Measurements from ENCODE around the gene OSBPL1A.
"Not testable (repeated sequence)": the region's sequence is repeated elsewhere in the genome, so short reads cannot be mapped to it uniquely, and the experiment has no call there.

The OSBPL1A gene

GRCh38 chr18:24173997-24174396 is 223.6 kb downstream of the OSBPL1A start:
- DNase-seq = no peak

GRCh38 chr18:24170360-24170759 is 227.3 kb downstream of the OSBPL1A start:
- DNase-seq = no peak

GRCh38 chr18:24168496-24168895 is 229.1 kb downstream of the OSBPL1A start:
- no peak for DNase-seq

DNA sequence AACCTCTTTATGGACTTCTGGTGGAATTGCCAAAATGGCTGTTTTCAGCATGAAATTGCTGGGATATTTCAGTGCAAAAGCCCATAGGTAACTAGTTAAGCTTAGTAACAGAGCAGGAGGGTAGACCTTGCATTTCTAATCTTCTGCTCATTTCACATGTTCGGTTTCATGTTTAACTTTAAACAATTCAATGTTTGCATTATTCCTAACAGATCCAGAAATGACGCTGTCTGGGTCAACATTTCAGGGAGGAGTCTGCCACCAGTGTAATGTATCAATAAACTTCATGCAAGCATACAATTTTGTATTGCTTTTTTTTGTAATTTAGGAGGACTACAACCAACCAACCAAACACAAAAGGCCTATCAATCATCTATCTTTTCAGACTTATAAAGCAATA is 236.3 kb downstream of the OSBPL1A start:
- no peak for DNase-seq

- DNase-seq = no peak
Observed at GRCh38 chr18:24160086-24160485, 237.5 kb downstream of the OSBPL1A start.

- DNase-seq = no peak
Observed at GRCh38 chr18:24157855-24158254, 239.8 kb downstream of the OSBPL1A start.

- DNase-seq = no peak
Observed at GRCh38 chr18:24153397-24153796, 244.2 kb downstream of the OSBPL1A start.

GRCh38 chr18:24149591-24149990 is 248.0 kb downstream of the OSBPL1A start:
- DNase-seq = not testable (repeated sequence)

GRCh38 chr18:24142376-24142775 is 255.2 kb downstream of the OSBPL1A start:
- no peak for DNase-seq

DNA sequence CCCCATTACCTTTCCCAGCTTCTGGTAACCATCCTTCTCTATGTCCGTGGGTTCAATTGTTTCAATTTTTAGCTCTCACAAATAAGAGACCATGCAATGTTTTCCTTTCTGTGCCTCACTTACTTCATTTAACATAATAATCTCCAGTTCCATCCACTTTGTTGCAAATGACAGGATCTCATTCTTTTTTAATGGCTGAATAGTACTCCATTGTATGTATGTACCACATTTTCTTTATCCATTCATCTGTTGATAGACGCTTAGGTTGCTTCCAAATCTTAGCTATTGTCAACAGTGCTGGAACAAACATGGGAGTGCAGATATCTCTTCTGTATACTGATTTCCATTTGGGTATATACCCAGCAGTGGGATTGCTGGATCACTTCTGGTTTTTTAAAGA is 256.9 kb downstream of the OSBPL1A start:
- DNase-seq = no peak

GRCh38 chr18:24138789-24139616 is 258.6 kb downstream of the OSBPL1A start, which contains the start of gene CABYR:
Gene CABYR (plus strand): TSS chr18:24139062. CDS start chr18:24143115, 4,053 bp downstream.
- DNase-seq = peak; percentile 80

- no peak for DNase-seq
Observed at GRCh38 chr18:24138409-24138788, 259.2 kb downstream of the OSBPL1A start.

DNA sequence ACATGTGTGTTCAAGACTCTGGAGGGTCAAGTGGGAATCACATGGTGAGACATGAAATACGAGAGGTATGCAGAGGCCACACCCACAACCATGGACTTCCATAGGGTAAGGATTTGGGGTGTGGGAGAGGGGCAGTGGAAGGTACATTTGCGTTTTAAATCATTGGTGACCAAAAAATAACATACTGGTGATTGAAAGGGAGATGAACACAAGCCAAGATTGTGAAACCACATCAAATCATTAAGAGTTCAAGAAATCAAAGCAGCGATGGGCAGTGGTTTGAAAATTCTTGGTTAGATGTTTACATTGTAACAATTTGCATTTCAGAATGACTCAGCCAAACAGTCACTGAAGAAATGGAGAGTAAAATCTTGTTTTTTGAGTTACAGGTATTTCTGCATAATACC is 260.7 kb downstream of the OSBPL1A start:
- no peak for DNase-seq

GRCh38 chr18:24130494-24130893 is 267.1 kb downstream of the OSBPL1A start:
- no peak for DNase-seq

- DNase-seq = no peak
Observed at GRCh38 chr18:24128700-24129099, 268.9 kb downstream of the OSBPL1A start.

DNA sequence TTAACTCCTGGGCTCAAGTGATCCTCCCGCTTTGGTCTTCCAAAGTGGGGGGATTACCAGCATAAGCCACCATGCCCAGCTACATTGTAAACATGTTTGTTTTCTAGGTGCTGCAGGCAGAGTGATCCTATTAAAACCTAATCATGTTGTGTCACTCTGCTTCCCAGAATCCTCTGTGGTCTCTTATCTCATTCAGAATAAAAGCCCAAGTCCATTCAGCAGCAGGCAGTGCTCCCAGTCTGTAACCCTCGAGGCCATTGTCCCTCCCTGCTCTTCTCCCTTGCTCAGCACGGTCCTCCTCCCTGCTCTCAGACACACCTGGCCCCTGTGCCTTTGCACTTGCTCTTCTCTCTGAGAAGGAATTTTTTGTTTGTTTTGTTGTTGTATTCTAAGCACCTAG is 269.9 kb downstream of the OSBPL1A start:
- DNase-seq = no peak

- no peak for DNase-seq
Observed at GRCh38 chr18:24126155-24126961, 271.3 kb downstream of the OSBPL1A start.

DNA sequence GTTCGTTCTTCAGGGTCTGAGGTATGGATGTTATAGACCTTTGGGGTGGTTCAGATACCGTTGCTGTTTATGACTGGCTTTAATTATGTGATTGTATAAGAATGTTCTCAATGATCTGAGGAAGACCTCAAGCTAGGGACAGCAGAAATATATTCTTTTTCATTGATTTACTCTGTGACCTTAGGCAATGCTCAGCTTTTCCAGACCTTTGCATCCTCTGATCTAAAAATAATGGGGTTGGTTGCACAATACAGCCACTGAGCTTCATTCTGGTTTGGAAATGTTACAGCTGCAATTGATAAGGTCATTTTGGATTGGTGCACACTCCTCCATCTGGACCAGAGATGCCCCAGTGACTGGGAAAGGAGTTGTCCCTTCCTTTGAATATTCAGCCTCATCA is 276.0 kb downstream of the OSBPL1A start:
- no peak for DNase-seq

GRCh38 chr18:24120676-24121075 is 276.9 kb downstream of the OSBPL1A start:
- no peak for DNase-seq

- DNase-seq = peak; percentile 77
Observed at GRCh38 chr18:24118750-24119577, 278.7 kb downstream of the OSBPL1A start.

DNA sequence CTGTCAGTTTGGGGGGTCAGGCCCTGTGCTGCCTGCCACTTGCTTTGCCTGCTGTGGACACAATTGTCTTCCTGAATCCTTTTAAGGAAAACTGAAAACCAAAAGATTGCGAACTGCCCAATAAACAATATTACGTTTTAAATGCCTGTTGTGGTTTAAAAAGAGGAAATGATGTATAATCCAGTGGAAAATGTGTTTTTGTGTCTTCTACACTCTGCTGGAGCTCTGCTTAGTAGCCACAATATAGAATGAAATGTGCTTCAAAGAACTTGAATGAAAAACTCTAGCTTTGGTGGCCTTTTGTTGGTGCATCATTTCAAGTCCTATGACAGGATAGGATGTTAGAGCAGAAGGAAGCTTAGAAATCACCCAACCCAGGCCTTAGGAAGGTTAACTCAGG is 282.0 kb downstream of the OSBPL1A start:
- DNase-seq = no peak

DNA sequence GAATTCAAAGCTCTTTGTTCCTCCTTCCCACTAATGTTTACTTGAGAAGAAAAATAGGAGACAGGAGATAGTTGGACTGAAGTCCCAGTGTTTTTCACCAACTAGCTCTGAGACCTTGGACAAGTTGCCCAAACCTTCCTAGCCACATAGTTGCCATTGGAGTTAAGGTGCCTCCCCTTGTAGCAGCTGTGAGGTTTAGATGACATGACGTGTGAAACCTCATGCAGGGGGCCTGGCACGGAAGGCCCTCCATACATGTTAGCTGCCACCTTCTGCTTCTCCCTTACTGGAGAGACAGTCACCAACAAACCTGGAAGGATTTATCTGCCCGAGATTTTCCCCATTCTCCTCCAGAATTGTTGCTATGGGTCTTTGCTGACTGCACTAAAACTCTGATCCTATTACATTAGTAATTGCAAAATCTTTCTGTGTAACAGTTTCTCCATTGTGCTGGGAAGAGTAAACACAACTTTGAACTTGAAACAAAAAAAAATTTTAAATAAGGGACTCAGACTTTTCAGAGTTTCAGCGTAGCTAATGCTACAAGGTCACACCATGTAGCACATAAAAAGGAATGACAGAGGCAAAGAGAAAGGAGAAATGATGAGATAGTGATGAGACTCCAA is 282.6 kb downstream of the OSBPL1A start:
- no peak for DNase-seq
